Breast epithelium (tissue), 4 donors: ENCODE measurements around the gene STOML3. TPM values are rescaled to one million over a fixed set of nuclear protein-coding genes. Genes with fewer than 3 reads are reported as not detected.

Experiments used
- DNase-seq, 2 donors: peaks; one replicate each; pipeline ENCODE4 v3.0.0-alpha.2; 2019; ENCODE audit warnings: low spot score in 2 of 2
- H3K27ac ChIP-seq, 2 donors: fragments of 200-600 bp; sonication (generic) in 1 of 2; one replicate each; pipeline ENCODE4 v1.5.1; 2016 to 2019; ENCODE audit warnings: mild to moderate bottlenecking in 1 of 2
- H3K27me3 ChIP-seq, 2 donors: fragments of 200-600 bp; sonication (generic) in 1 of 2; one replicate each; pipeline versions ENCODE4 v1.5.1 to v1.6.0; 2017 to 2019; ENCODE audit warnings: control low read depth in 1 of 2, mild to moderate bottlenecking in 1 of 2
- H3K36me3 ChIP-seq: fragments of 200-600 bp; one replicate; pipeline ENCODE4 v1.5.1; 2019
- H3K4me1 ChIP-seq, 2 donors: fragments of 200-600 bp; sonication (generic); one replicate each; pipeline ENCODE4 v1.5.1; 2016 to 2019; ENCODE audit warnings: control low read depth in 1 of 2
- H3K4me3 ChIP-seq, 3 donors: fragments of 200-600 bp; sonication (generic); 1 replicate in 2 of 3; 2 replicates in 1 of 3; pipeline ENCODE4 v1.5.1; 2016 to 2019; ENCODE audit warnings: mild to moderate bottlenecking in 3 of 3, moderate library complexity in 2 of 3
- H3K9me3 ChIP-seq, 2 donors: fragments of 200-600 bp; sonication (generic) in 1 of 2; one replicate each; pipeline ENCODE4 v1.5.1; 2016 to 2019; ENCODE audit warnings: control low read depth in 1 of 2
- POLR2A ChIP-seq: fragments of 450-650 bp; IDR thresholded peaks from one replicate; pipeline ENCODE4 v1.6.1; 2016; ENCODE audit warnings: antibody characterized with exemption, mild to moderate bottlenecking, moderate library complexity
- POLR2AphosphoS5 ChIP-seq, 3 donors: sonication (generic); formaldehyde crosslinking; IDR thresholded peaks; one replicate each; pipeline ENCODE4 v1.6.1; 2017; ENCODE audit warnings: antibody characterized with exemption in 3 of 3
- intact Hi-C: fragments of 100-400 bp; cut with DNase I; formaldehyde crosslinking; loops from one replicate; pipeline ENCODE4 v1.15.1; 2023; ENCODE audit warnings: low total_unique reads
- total RNA-seq, 3 donors: library from RNA; depleted of rRNA; stranded (reverse); fragments of >200 nt; gene quantifications; one replicate each; pipeline ENCODE4 v1.1.0, GENCODE V29; 2016
- TF ChIP-seq, protein P1 (sequence below), 3 donors: fragments of 450-650 bp; IDR thresholded peaks; one replicate each; pipeline ENCODE4 v1.5.1; 2016 to 2017; ENCODE audit warnings: antibody characterized with exemption in 3 of 3, mild to moderate bottlenecking in 3 of 3, moderate library complexity in 3 of 3

Gene STOML3
- total RNA-seq, 3 donors from 2014 or later: not detected

DNA sequence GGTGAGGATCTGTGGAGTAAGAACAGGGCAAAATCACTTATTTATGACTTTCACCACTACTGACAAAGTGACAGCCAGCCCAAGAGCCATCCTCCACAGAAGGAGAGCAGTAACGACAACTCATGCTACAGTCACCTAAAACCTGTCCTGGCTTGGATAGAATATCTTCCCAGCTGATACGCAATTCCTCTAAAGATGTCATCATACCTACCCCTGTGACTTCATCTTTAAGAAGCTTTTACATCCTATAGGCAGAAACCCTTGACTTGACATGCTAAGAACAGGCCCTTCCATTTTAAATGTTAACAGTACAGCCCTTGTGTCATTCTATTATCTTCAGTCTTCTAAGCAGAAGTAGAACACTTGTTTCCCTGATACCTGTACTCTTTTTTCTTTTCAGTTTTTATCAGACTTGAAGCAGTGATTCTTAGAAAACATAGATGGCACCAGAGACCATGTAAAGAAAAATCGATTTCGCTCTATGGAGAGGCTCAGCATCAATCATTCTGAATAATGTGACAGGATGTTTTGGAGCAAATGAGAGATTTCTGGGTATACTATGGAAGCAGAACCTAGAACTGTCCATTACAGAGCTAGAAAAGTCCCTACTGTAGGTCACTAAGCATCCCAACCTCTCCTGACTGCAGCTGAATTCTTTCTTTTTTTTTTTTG, 20.1 kb downstream of the STOML3 start:
- Histone ChIP-seq H3K27ac (no peak overlapping the region), H3K4me3 (no peak overlapping the region), H3K27me3 (no peaks in the 10 kb centered on the region), H3K36me3 (no peaks in the 10 kb centered on the region), H3K9me3 (no peaks in the 10 kb centered on the region), H3K4me1 (no peaks in the 10 kb centered on the region)
- no peak for DNase-seq
- intact Hi-C loops: no loop called here
- TF ChIP-seq POLR2A (no peak), POLR2AphosphoS5 (IDR thresholded peaks at IDR 0.05) (no peak)
- TF ChIP-seq, protein P1, sequence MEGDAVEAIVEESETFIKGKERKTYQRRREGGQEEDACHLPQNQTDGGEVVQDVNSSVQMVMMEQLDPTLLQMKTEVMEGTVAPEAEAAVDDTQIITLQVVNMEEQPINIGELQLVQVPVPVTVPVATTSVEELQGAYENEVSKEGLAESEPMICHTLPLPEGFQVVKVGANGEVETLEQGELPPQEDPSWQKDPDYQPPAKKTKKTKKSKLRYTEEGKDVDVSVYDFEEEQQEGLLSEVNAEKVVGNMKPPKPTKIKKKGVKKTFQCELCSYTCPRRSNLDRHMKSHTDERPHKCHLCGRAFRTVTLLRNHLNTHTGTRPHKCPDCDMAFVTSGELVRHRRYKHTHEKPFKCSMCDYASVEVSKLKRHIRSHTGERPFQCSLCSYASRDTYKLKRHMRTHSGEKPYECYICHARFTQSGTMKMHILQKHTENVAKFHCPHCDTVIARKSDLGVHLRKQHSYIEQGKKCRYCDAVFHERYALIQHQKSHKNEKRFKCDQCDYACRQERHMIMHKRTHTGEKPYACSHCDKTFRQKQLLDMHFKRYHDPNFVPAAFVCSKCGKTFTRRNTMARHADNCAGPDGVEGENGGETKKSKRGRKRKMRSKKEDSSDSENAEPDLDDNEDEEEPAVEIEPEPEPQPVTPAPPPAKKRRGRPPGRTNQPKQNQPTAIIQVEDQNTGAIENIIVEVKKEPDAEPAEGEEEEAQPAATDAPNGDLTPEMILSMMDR (IDR thresholded peaks at IDR 0.05): no peak

DNA sequence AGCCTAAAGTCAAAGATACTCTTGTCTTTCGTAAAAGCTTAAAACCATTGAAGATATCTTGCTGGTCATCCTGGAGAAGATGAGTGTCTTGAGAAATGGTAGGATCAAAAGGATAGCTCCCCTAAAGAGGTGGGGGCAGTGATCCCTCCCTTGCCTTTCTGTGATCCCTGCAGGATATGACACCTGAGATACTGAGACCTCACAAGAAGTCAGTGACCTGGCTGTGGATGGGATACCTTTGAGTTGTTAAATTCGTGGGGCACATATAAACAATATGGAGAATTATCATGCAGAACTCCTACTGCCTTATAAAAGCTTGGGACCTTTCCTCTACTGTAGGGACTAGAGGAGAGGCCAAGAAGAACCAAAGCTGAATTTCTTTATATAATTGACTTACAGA, 21.4 kb downstream of the STOML3 start:
- TF ChIP-seq POLR2A: no peak
- TF ChIP-seq, protein P1 (IDR thresholded peaks at IDR 0.05): no peak
- no peak overlapping the region for H3K4me3 ChIP-seq
- no peaks in the 10 kb centered on the region for H3K4me1 ChIP-seq
- H3K27me3 ChIP-seq: no peaks in the 10 kb centered on the region
- H3K9me3 ChIP-seq: no peaks in the 10 kb centered on the region
- H3K27ac ChIP-seq: no peak overlapping the region
- no peak for DNase-seq
- intact Hi-C loops: no loop called here
- H3K36me3 ChIP-seq: no peaks in the 10 kb centered on the region

DNA sequence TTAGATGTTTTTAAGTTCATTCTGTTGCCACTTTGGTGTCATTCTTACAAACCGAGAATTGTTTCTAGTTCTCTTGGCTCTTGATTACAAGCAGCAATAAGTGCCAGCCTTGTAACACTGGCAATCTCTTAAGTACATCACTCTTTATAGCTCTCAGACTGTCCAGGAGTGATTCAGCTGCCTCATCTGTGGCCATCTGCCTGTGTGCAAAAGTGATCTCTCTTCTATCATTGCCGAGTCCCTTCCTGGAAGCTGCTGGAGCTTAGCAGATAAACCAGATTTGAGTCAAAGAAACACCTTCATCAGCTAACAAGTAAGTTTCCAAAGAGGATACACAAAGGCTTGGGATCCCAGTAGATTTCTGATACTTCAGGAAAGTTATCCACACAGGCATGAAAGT, 23.2 kb downstream of the STOML3 start:
- no peak overlapping the region for H3K4me3 ChIP-seq
- no peaks in the 10 kb centered on the region for H3K4me1 ChIP-seq
- intact Hi-C loops: no loop called here
- no peaks in the 10 kb centered on the region for H3K36me3 ChIP-seq
- no peak for DNase-seq
- TF ChIP-seq, protein P1 (IDR thresholded peaks at IDR 0.05): no peak
- TF ChIP-seq POLR2AphosphoS5 (IDR thresholded peaks at IDR 0.05) (no peak), POLR2A (no peak)
- H3K9me3 ChIP-seq: no peaks in the 10 kb centered on the region
- no peaks in the 10 kb centered on the region for H3K27me3 ChIP-seq
- H3K27ac ChIP-seq: no peak overlapping the region

DNA sequence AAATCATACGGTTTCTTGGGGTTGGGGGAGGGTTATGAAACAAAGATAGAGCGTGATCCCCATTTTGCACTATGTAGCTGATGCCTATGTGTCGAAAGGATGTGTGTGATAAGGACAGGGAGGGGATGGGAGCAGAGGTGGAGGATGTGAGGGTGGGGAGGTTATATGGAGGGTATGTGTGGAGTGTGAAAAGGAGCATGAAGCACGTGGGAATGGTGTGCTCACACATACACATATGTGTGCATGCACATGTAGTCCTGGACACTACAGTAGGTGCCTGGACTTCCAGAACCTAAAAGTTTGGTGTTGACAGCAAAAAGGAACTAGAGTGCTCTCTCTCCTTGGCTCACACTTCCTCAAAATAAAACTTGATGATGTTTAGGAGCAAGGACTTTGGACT, 25.4 kb downstream of the STOML3 start:
- H3K36me3 ChIP-seq: no peaks in the 10 kb centered on the region
- H3K9me3 ChIP-seq: peaks cover 0 to 5% of the 10 kb centered on the region in 2 donors
- no peaks in the 10 kb centered on the region for H3K4me1 ChIP-seq
- no peak for DNase-seq
- intact Hi-C loops: no loop called here
- no peak overlapping the region for H3K4me3 ChIP-seq
- H3K27me3 ChIP-seq: no peaks in the 10 kb centered on the region
- H3K27ac ChIP-seq: no peak overlapping the region
- TF ChIP-seq POLR2AphosphoS5 (IDR thresholded peaks at IDR 0.05) (no peak), POLR2A (no peak)
- TF ChIP-seq, protein P1 (IDR thresholded peaks at IDR 0.05): no peak

DNA sequence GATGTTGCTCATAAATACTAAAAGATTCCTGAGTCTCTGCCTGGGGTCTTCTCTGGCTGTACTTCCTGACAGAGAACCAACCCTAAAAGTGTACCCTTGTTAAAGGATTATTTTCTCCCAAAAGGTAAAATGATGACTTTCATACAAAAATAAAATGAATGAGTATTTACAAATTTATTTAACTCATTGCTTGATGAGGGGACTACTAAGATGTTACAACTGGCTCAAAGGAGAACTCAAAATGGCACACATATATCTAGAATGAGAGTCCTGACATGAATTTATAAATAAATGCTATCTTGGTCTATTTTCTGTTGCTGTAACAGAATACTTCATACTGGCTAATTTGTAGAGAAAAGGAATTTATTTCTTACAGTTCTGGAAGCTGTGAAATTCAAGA, 30.5 kb downstream of the STOML3 start:
- no peaks in the 10 kb centered on the region for H3K36me3 ChIP-seq
- H3K4me1 ChIP-seq: no peaks in the 10 kb centered on the region
- intact Hi-C loops: no loop called here
- DNase-seq: no peak
- TF ChIP-seq, protein P1 (IDR thresholded peaks at IDR 0.05): no peak
- no peak for TF ChIP-seq POLR2A
- TF ChIP-seq POLR2AphosphoS5 (IDR thresholded peaks at IDR 0.05): no peak
- H3K9me3 ChIP-seq: peaks cover 0 to 13% of the 10 kb centered on the region in 2 donors
- no peak overlapping the region for H3K27ac ChIP-seq
- no peaks in the 10 kb centered on the region for H3K27me3 ChIP-seq
- no peak overlapping the region for H3K4me3 ChIP-seq
